CD14-positive monocyte (primary cell): Measurements from ENCODE around the gene TRIM52. TPM values are rescaled to one million over a fixed set of nuclear protein-coding genes. Genes with fewer than 3 reads are reported as not detected.
"Not testable (repeated sequence)": the region's sequence is repeated elsewhere in the genome, so short reads cannot be mapped to it uniquely, and the experiment has no call there.

Source experiments
- DNase-seq, 3 donors: peaks; one replicate each; pipeline ENCODE4 v3.0.0-alpha.2; 2011 to 2022
- H2AFZ ChIP-seq: 2 replicates; pipeline ENCODE4 v1.6.0; 2012; ENCODE audit warnings: mild to moderate bottlenecking, low read depth, low read length, inconsistent platforms; ENCODE audit not compliant: insufficient read depth, poor library complexity, severe bottlenecking
- H3K27ac ChIP-seq, 2 donors: 1 replicate in 1 of 2; 2 replicates in 1 of 2; pipeline ENCODE4 v1.5.1; 2012 to 2013; ENCODE audit warnings: low read length in 2 of 2, control low read depth in 1 of 2, inconsistent platforms in 1 of 2, low read depth in 1 of 2, mild to moderate bottlenecking in 1 of 2
- H3K27me3 ChIP-seq, 2 donors: one replicate each; pipeline versions ENCODE4 v1.6.0 to v1.6.1; 2011 to 2013; ENCODE audit warnings: low read length in 2 of 2; ENCODE audit not compliant: control insufficient read depth in 2 of 2, insufficient read depth in 2 of 2
- H3K36me3 ChIP-seq, 2 donors: replicated peaks in 1 of 2; 1 replicate in 1 of 2; 2 replicates in 1 of 2; pipeline versions ENCODE4 v1.5.1 to v1.6.1; 2012 to 2013; ENCODE audit warnings: low read length in 2 of 2, control low read depth in 1 of 2, inconsistent platforms in 1 of 2, mild to moderate bottlenecking in 1 of 2; ENCODE audit not compliant: insufficient read depth in 2 of 2, control insufficient read depth in 1 of 2
- H3K4me1 ChIP-seq, 2 donors: 1 replicate in 1 of 2; 2 replicates in 1 of 2; pipeline versions ENCODE4 v1.5.1 to v1.6.1; 2012 to 2013; ENCODE audit warnings: low read length in 2 of 2, control low read depth in 1 of 2, inconsistent platforms in 1 of 2, mild to moderate bottlenecking in 1 of 2, moderate library complexity in 1 of 2; ENCODE audit not compliant: insufficient read depth in 2 of 2, control insufficient read depth in 1 of 2
- H3K4me2 ChIP-seq: replicated peaks from 2 replicates; pipeline ENCODE3; 2012; ENCODE audit warnings: low read length, moderate library complexity, mild to moderate bottlenecking; ENCODE audit not compliant: poor library complexity, severe bottlenecking; ENCODE audit errors: extremely low read depth
- H3K4me3 ChIP-seq, 3 experiments: fragments of 200-600 bp in 1 of 3; sonication (generic) in 1 of 3; replicated peaks in 1 of 3; 1 replicate in 2 of 3; 2 replicates in 1 of 3; pipeline ENCODE4 v1.5.1; 2011 to 2013; ENCODE audit warnings: low read length in 3 of 3, mild to moderate bottlenecking in 3 of 3, control low read depth in 2 of 3, low read depth in 2 of 3, inconsistent platforms in 1 of 3, moderate library complexity in 1 of 3
- H3K79me2 ChIP-seq: 2 replicates; pipeline ENCODE4 v1.6.0; 2012; ENCODE audit warnings: mild to moderate bottlenecking, control low read depth, inconsistent platforms, low read length, moderate library complexity; ENCODE audit not compliant: insufficient read depth
- H3K9ac ChIP-seq: 2 replicates; pipeline ENCODE4 v1.6.0; 2017; ENCODE audit warnings: low read length, mild to moderate bottlenecking; ENCODE audit not compliant: insufficient read depth, poor library complexity, severe bottlenecking
- H3K9me3 ChIP-seq, 2 donors: replicated peaks in 1 of 2; 1 replicate in 1 of 2; 2 replicates in 1 of 2; pipeline versions ENCODE4 v1.5.1 to v1.6.1; 2012 to 2013; ENCODE audit warnings: low read length in 2 of 2, control low read depth in 1 of 2; ENCODE audit not compliant: control insufficient read depth in 1 of 2, insufficient read depth in 1 of 2
- H4K20me1 ChIP-seq: 2 replicates; pipeline ENCODE4 v1.6.0; 2012; ENCODE audit warnings: mild to moderate bottlenecking, low read length, control low read depth, moderate library complexity; ENCODE audit not compliant: insufficient read depth
- H3K27ac Mint-ChIP-seq, 7 donors: one replicate each; pipeline ENCODE4 v1.8.0; 2020; ENCODE audit warnings: mild to moderate bottlenecking in 7 of 7, mixed read lengths in 7 of 7, moderate library complexity in 6 of 7, inconsistent platforms in 2 of 7
- H3K27me3 Mint-ChIP-seq, 3 donors: one replicate each; pipeline ENCODE4 v1.8.0; 2021 to 2022; ENCODE audit warnings: low read depth in 3 of 3, mild to moderate bottlenecking in 3 of 3, mixed read lengths in 3 of 3, moderate library complexity in 3 of 3, inconsistent platforms in 1 of 3
- H3K36me3 Mint-ChIP-seq, 2 donors: one replicate each; pipeline ENCODE4 v1.8.0; 2020; ENCODE audit warnings: mixed read lengths in 2 of 2, inconsistent platforms in 1 of 2, mild to moderate bottlenecking in 1 of 2
- H3K4me1 Mint-ChIP-seq: one replicate; pipeline ENCODE4 v1.8.0; 2020; ENCODE audit warnings: mild to moderate bottlenecking, mixed read lengths
- H3K4me3 Mint-ChIP-seq, 2 donors: one replicate each; pipeline ENCODE4 v1.8.0; 2020; ENCODE audit warnings: mild to moderate bottlenecking in 2 of 2, mixed read lengths in 2 of 2, moderate library complexity in 1 of 2
- H3K9me3 Mint-ChIP-seq, 7 donors: one replicate each; pipeline ENCODE4 v1.8.0; 2020 to 2022; ENCODE audit warnings: mixed read lengths in 7 of 7, mild to moderate bottlenecking in 6 of 7, moderate library complexity in 6 of 7, inconsistent platforms in 2 of 7
- CTCF ChIP-seq: fragments of 200-600 bp; IDR thresholded peaks from one replicate; pipeline ENCODE4 v1.8.0; 2022; ENCODE audit warnings: antibody characterized with exemption, mild to moderate bottlenecking
- WGBS: methylation state at CpG from one replicate; pipeline ENCODE4 v1.1.5; 2013; ENCODE audit warnings: missing lambda C conversion rate; ENCODE audit not compliant: insufficient coverage; 5-methylcytosine and 5-hydroxymethylcytosine counted together
- intact Hi-C, 2 donors: fragments of 100-400 bp; cut with micrococcal nuclease; formaldehyde crosslinking; loops; one replicate each; pipeline versions ENCODE4 v1.15.0 to v1.15.1; 2023
- polyA plus RNA-seq, 3 donors: library from polyadenylated mRNA; depleted of rRNA in 1 of 3; unstranded in 2 of 3; stranded (reverse) in 1 of 3; fragments of 300-500 nt in 2 of 3; fragments of >200 nt in 1 of 3; fragmentation: Illumina TruSeq in 2 of 3; gene quantifications; 1 replicate in 2 of 3; 2 replicates in 1 of 3; pipeline ENCODE4 v1.2.3, GENCODE V29; 2012 to 2021

Gene TRIM52
- polyA plus RNA-seq, 3 donors, result 5.7 to 26.0 (median 8.5) TPM

DNA sequence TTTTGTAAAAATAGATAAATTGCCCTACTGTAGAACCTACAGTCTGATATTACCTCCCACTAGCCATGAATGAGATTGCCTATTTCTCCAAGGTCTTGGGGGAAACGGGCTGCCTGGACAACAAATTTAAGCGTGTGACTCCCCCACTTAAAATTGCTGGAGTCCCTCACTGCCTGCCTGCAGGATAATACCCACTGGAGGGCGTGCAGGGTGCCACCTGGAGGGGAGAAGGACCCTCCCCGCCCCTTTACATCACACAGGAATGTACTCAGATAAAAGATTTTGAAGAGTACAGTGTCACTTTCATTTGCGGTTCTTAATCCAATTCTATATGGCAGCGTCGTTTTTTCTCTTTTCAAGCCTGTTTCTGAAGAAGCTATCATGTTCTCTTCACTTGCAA, 49.7 kb downstream of the TRIM52 start:
- no peak overlapping the region for H2AFZ ChIP-seq
- peaks cover 6 to 31% of the 10 kb centered on the region in 2 donors for H3K27me3 ChIP-seq
- H4K20me1 ChIP-seq, result no peaks in the 10 kb centered on the region
- H3K27ac Mint-ChIP-seq, result no peak overlapping the region
- H3K4me1 ChIP-seq, result peaks cover 19 to 21% of the 10 kb centered on the region in 2 donors
- no peak overlapping the region for H3K4me2 ChIP-seq
- 66% methylated on average over 3 of the region's 7 CpGs for WGBS
- peaks cover 22% of the 10 kb centered on the region for H3K4me1 Mint-ChIP-seq
- intact Hi-C loops, result no loop called here
- H3K79me2 ChIP-seq, result no peaks in the 10 kb centered on the region
- no peak overlapping the region for H3K9ac ChIP-seq
- peaks cover 0 to 14% (median 4%) of the 10 kb centered on the region in 7 donors for H3K9me3 Mint-ChIP-seq
- peaks cover 24 to 31% (median 30%) of the 10 kb centered on the region in 3 donors for H3K27me3 Mint-ChIP-seq
- no peaks in the 10 kb centered on the region for H3K36me3 ChIP-seq
- no peak overlapping the region for H3K27ac ChIP-seq
- DNase-seq, result no peak
- no peak for TF ChIP-seq CTCF
- H3K9me3 ChIP-seq, result no peaks in the 10 kb centered on the region
- no peak overlapping the region for H3K4me3 ChIP-seq
- peaks cover 4 to 8% of the 10 kb centered on the region in 2 donors for H3K36me3 Mint-ChIP-seq
- H3K4me3 Mint-ChIP-seq, result peak overlapping the region in 1 of 2 donors; percentile 21

DNA sequence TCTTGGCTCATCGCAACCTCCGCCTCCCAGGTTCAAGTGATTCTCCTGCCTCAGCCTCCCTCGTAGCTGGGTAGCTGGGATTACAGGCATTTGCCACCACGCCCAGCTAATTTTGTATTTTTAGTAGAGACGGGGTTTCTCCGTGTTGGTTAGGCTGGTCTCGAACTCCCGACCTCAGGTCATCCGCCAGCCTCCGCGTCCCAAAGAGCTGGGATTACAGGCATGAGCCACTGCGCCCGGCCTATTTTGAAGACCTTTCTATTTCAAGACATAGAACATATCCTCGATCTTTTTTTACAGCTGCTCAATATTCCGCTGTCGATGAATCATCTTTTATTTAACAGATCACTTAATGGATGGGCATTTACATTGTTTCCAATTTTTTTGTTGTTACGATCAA, 50.2 kb downstream of the TRIM52 start:
- H3K27ac Mint-ChIP-seq, result not testable (repeated sequence)

GRCh38 chr5:181210148-181210547, 50.8 kb downstream of the TRIM52 start:
- H3K9me3 ChIP-seq, DNase-seq, H3K4me3 ChIP-seq, intact Hi-C loops, H3K36me3 ChIP-seq, H3K27ac Mint-ChIP-seq, H3K9ac ChIP-seq, H4K20me1 ChIP-seq, H3K79me2 ChIP-seq, H3K4me2 ChIP-seq, H2AFZ ChIP-seq, H3K27ac ChIP-seq: not testable (repeated sequence)
- H3K4me1 ChIP-seq, result peaks cover 26 to 27% of the 10 kb centered on the region in 2 donors
- Mint-ChIP-seq H3K4me3 (peak overlapping the region in 1 of 2 donors; percentile 35), H3K4me1 (peaks cover 28% of the 10 kb centered on the region), H3K36me3 (peaks cover 8 to 13% of the 10 kb centered on the region in 2 donors), H3K27me3 (peaks cover 31 to 35% (median 34%) of the 10 kb centered on the region in 3 donors), H3K9me3 (peaks cover 0 to 16% (median 7%) of the 10 kb centered on the region in 7 donors)
- WGBS, result 100% methylated on average over 8 of the region's 11 CpGs
- H3K27me3 ChIP-seq, result peaks cover 6 to 36% of the 10 kb centered on the region in 2 donors

More for the DNA sequence above, 50.2 kb downstream of the TRIM52 start:
- H3K79me2 ChIP-seq, DNase-seq, H3K4me2 ChIP-seq, intact Hi-C loops, H3K9ac ChIP-seq, H3K4me3 ChIP-seq, H3K27ac ChIP-seq, H3K4me3 Mint-ChIP-seq, H4K20me1 ChIP-seq, H3K9me3 ChIP-seq, H3K36me3 ChIP-seq, H2AFZ ChIP-seq: not testable (repeated sequence)
- 93% methylated on average over 11 of the region's 17 CpGs for WGBS
- peaks cover 21% of the 10 kb centered on the region in 2 donors for H3K4me1 ChIP-seq
- Mint-ChIP-seq H3K9me3 (peaks cover 0 to 16% (median 7%) of the 10 kb centered on the region in 7 donors), H3K27me3 (peaks cover 26 to 31% (median 31%) of the 10 kb centered on the region in 3 donors), H3K36me3 (peaks cover 7 to 13% of the 10 kb centered on the region in 2 donors), H3K4me1 (peaks cover 25% of the 10 kb centered on the region)
- H3K27me3 ChIP-seq, result peaks cover 6 to 31% of the 10 kb centered on the region in 2 donors

- Mint-ChIP-seq H3K4me1 (peaks cover 33% of the 10 kb centered on the region), H3K9me3 (peaks cover 0 to 16% (median 7%) of the 10 kb centered on the region in 7 donors), H3K27me3 (peaks cover 34 to 38% (median 36%) of the 10 kb centered on the region in 3 donors), H3K36me3 (peaks cover 8 to 13% of the 10 kb centered on the region in 2 donors)
- H4K20me1 ChIP-seq, H3K9ac ChIP-seq, H3K79me2 ChIP-seq, intact Hi-C loops, H3K27ac ChIP-seq, H3K36me3 ChIP-seq, H3K9me3 ChIP-seq, H3K4me3 ChIP-seq, H3K4me2 ChIP-seq, H3K27ac Mint-ChIP-seq, H2AFZ ChIP-seq, DNase-seq, H3K4me3 Mint-ChIP-seq: not testable (repeated sequence)
- Histone ChIP-seq H3K27me3 (peaks cover 6 to 33% of the 10 kb centered on the region in 2 donors), H3K4me1 (peaks cover 30 to 38% of the 10 kb centered on the region in 2 donors)
- WGBS, result 95% methylated on average over 14 of the region's 24 CpGs
Measured at GRCh38 chr5:181209006-181209405, 51.9 kb downstream of the TRIM52 start.
